K562 (cell line): ENCODE measurements around the gene GZMM. TPM values are rescaled to one million over a fixed set of nuclear protein-coding genes. Genes with fewer than 3 reads are reported as not detected.

ENCODE experiments used
- BMI1 ChIP-seq: fragments of 150-350 bp; IDR thresholded peaks from 2 replicates; pipeline ENCODE4 v1.6.1; 2014; ENCODE audit warnings: low read length
- EGR1 ChIP-seq: fragments of 450-650 bp; conservative IDR thresholded peaks from 2 replicates; pipeline ENCODE4 v1.6.1; 2017; ENCODE audit warnings: mild to moderate bottlenecking
- ETS2 ChIP-seq: IDR thresholded peaks from 2 replicates; pipeline ENCODE4 v1.6.1; 2016; ENCODE audit warnings: borderline replicate concordance, missing genetic modification characterization, mild to moderate bottlenecking, moderate library complexity, missing compliant biosample characterization; ENCODE audit not compliant: poor library complexity, severe bottlenecking
- FOXK1 ChIP-seq: sonication (generic); formaldehyde crosslinking; IDR thresholded peaks from 2 replicates; pipeline ENCODE4 v1.8.0; 2022; ENCODE audit warnings: missing genetic modification reagents, mild to moderate bottlenecking, borderline replicate concordance
- MAFK ChIP-seq: IDR thresholded peaks from 2 replicates; pipeline ENCODE4 v1.6.1; 2011; ENCODE audit warnings: low read length, improper control_type of control experiment
- NCOA4 ChIP-seq: fragments of 450-650 bp; IDR thresholded peaks from 2 replicates; pipeline ENCODE4 v1.6.1; 2018; ENCODE audit warnings: mild to moderate bottlenecking; ENCODE audit not compliant: partially characterized antibody
- ZKSCAN1 ChIP-seq: fragments of 150-350 bp; IDR thresholded peaks from 2 replicates; pipeline ENCODE4 v1.6.1; 2016; ENCODE audit warnings: low read depth, low read length
- polyA plus RNA-seq, 8 experiments: library from polyadenylated mRNA; depleted of rRNA in 4 of 8; stranded (reverse) in 5 of 8; unstranded in 3 of 8; fragments of >200 nt; fragmentation: Nextera tagmentation in 2 of 8; fragmentation: Illumina TruSeq in 1 of 8; extraction: Ambion mirVana in 2 of 8; extraction: Trizol in 1 of 8; gene quantifications; 2 replicates each; pipeline versions ENCODE4 v1.2.1 to v1.2.3, GENCODE V29; 2011 to 2014; ENCODE audit warnings: inconsistent platforms in 1 of 8, missing spikeins in 1 of 8
- total RNA-seq, 7 experiments: library from RNA; depleted of rRNA in 6 of 7; stranded (reverse); fragments of >200 nt in 6 of 7; fragmentation: Illumina TruSeq in 2 of 7; extraction: Trizol in 2 of 7; gene quantifications; 2 replicates each; pipeline versions ENCODE4 v1.2.1 to v1.2.3, GENCODE V29; 2011 to 2021; ENCODE audit warnings: low replicate concordance in 1 of 7
- TF ChIP-seq, protein P1 (sequence below): sonication (generic); formaldehyde crosslinking; IDR thresholded peaks from 2 replicates; pipeline ENCODE4 v1.8.0; 2023; ENCODE audit warnings: mild to moderate bottlenecking, missing genetic modification reagents
- TF ChIP-seq, protein P2 (sequence below): sonication (generic); formaldehyde crosslinking; IDR thresholded peaks from 2 replicates; pipeline ENCODE4 v1.8.1; 2023; ENCODE audit warnings: mild to moderate bottlenecking, missing genetic modification reagents

The GZMM gene
- total and polyA plus RNA-seq, 9 of the 15 experiments (the other 6 are each of a cell fraction or from before 2014, with no cell fraction given): 0.08 to 2.6 (median 0.70) TPM; not detected in 2

DNA sequence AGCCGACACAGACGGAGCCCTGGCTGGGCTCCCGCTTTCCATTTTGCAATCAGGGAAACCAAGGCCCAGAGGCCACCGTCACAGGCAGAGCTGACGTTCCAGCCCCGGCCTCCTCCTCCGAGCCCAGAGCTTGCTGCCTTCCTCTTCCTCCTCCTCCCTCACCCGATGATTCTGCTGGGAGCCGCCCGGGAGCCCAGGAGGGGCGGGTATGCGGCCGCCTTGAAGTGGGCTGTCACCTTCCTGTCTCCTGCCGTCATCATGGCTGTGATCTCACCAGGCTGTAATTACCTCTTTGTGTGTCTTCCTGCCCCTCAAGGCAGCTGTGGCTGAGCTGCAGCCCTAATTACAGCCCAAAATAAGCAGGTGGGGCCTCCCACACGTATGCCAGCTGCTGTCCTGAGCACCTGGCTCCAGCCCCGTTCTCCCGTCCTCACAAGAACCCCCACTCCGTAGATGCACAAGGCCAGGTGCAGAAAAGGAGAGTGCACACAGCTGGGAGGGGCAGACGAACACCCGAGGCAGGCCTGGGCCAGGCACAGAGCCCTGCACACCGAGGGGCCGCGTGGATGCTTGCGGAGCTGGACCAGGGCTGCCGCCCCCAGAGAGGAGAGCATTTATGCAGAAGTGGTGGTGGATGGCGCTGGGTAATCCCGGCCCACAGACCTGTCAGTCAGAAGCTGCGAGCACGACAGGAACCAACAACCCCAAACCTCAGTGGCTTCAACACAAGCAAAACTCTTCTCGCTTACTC, 32.6 kb upstream of the GZMM start (continued):
- no peak for TF ChIP-seq ETS2
- no peak for TF ChIP-seq NCOA4
- TF ChIP-seq EGR1: no peak
- TF ChIP-seq, protein P1, sequence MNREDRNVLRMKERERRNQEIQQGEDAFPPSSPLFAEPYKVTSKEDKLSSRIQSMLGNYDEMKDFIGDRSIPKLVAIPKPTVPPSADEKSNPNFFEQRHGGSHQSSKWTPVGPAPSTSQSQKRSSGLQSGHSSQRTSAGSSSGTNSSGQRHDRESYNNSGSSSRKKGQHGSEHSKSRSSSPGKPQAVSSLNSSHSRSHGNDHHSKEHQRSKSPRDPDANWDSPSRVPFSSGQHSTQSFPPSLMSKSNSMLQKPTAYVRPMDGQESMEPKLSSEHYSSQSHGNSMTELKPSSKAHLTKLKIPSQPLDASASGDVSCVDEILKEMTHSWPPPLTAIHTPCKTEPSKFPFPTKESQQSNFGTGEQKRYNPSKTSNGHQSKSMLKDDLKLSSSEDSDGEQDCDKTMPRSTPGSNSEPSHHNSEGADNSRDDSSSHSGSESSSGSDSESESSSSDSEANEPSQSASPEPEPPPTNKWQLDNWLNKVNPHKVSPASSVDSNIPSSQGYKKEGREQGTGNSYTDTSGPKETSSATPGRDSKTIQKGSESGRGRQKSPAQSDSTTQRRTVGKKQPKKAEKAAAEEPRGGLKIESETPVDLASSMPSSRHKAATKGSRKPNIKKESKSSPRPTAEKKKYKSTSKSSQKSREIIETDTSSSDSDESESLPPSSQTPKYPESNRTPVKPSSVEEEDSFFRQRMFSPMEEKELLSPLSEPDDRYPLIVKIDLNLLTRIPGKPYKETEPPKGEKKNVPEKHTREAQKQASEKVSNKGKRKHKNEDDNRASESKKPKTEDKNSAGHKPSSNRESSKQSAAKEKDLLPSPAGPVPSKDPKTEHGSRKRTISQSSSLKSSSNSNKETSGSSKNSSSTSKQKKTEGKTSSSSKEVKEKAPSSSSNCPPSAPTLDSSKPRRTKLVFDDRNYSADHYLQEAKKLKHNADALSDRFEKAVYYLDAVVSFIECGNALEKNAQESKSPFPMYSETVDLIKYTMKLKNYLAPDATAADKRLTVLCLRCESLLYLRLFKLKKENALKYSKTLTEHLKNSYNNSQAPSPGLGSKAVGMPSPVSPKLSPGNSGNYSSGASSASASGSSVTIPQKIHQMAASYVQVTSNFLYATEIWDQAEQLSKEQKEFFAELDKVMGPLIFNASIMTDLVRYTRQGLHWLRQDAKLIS (CRISPR knock-in tag): no peak
- TF ChIP-seq MAFK: no peak
- no peak for TF ChIP-seq ZKSCAN1
- TF ChIP-seq, protein P2, sequence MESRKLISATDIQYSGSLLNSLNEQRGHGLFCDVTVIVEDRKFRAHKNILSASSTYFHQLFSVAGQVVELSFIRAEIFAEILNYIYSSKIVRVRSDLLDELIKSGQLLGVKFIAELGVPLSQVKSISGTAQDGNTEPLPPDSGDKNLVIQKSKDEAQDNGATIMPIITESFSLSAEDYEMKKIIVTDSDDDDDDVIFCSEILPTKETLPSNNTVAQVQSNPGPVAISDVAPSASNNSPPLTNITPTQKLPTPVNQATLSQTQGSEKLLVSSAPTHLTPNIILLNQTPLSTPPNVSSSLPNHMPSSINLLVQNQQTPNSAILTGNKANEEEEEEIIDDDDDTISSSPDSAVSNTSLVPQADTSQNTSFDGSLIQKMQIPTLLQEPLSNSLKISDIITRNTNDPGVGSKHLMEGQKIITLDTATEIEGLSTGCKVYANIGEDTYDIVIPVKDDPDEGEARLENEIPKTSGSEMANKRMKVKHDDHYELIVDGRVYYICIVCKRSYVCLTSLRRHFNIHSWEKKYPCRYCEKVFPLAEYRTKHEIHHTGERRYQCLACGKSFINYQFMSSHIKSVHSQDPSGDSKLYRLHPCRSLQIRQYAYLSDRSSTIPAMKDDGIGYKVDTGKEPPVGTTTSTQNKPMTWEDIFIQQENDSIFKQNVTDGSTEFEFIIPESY (CRISPR knock-in tag): peak; percentile 33; the same call in 1 of the 2 replicates
- TF ChIP-seq BMI1: no peak
- no peak for TF ChIP-seq FOXK1
- TF ChIP-seq, all 486 proteins: peak for 6
